Upper lobe of left lung (tissue), 6 donors: Measurements from ENCODE around the gene PPP2R5E. TPM values are rescaled to one million over a fixed set of nuclear protein-coding genes. Genes with fewer than 3 reads are reported as not detected.

Source experiments
- ATAC-seq, 2 donors: fragments of 200-7000 bp; cut with Tn5 transposase; one replicate each; pipeline ENCODE4 v1.9.1; 2022; ENCODE audit warnings: mild to moderate bottlenecking in 2 of 2, moderate library complexity in 2 of 2; ENCODE audit not compliant: low FRiP score in 2 of 2
- DNase-seq, 2 donors: peaks; one replicate each; pipeline ENCODE4 v3.0.0-alpha.2; 2019 to 2020
- H3K27ac ChIP-seq, 4 donors: fragments of 200-600 bp; sonication (generic); one replicate each; pipeline ENCODE4 v1.5.1; 2016 to 2019
- H3K27me3 ChIP-seq, 4 donors: fragments of 200-600 bp; sonication (generic); one replicate each; pipeline ENCODE4 v1.5.1; 2017 to 2019
- H3K36me3 ChIP-seq, 4 donors: fragments of 200-600 bp; sonication (generic); one replicate each; pipeline ENCODE4 v1.5.1; 2016 to 2019
- H3K4me1 ChIP-seq, 4 donors: fragments of 200-600 bp; sonication (generic); one replicate each; pipeline ENCODE4 v1.5.1; 2018 to 2019
- H3K4me3 ChIP-seq, 4 donors: fragments of 200-600 bp; sonication (generic); one replicate each; pipeline ENCODE4 v1.5.1; 2017 to 2019; ENCODE audit warnings: mild to moderate bottlenecking in 2 of 4, moderate library complexity in 1 of 4
- H3K9me3 ChIP-seq, 4 donors: fragments of 200-600 bp; sonication (generic); one replicate each; pipeline ENCODE4 v1.5.1; 2018 to 2019
- EP300 ChIP-seq, 4 donors: sonication (generic); formaldehyde crosslinking; IDR thresholded peaks; one replicate each; pipeline ENCODE4 v1.5.1; 2017; ENCODE audit warnings: antibody characterized with exemption in 4 of 4, control low read depth in 2 of 4
- POLR2A ChIP-seq, 4 donors: fragments of 450-650 bp; IDR thresholded peaks; one replicate each; pipeline ENCODE4 v1.5.1; 2016 to 2017; ENCODE audit warnings: antibody characterized with exemption in 4 of 4, mild to moderate bottlenecking in 2 of 4
- POLR2AphosphoS5 ChIP-seq, 2 donors: sonication (generic); formaldehyde crosslinking; IDR thresholded peaks; one replicate each; pipeline ENCODE4 v1.5.1; 2017; ENCODE audit warnings: antibody characterized with exemption in 2 of 2
- WGBS, 2 donors: methylation state at CpG; one replicate each; pipeline ENCODE4 v1.1.5; 2017 to 2018; 5-methylcytosine and 5-hydroxymethylcytosine counted together
- total RNA-seq, 6 donors: library from RNA; depleted of rRNA in 4 of 6; stranded (reverse); fragments of >200 nt in 4 of 6; gene quantifications; one replicate each; pipeline versions ENCODE4 v1.1.0 to v1.2.1, GENCODE V29; 2016 to 2021
- TF ChIP-seq, protein P1 (sequence below), 6 experiments: fragments of 450-650 bp in 4 of 6; fragments of 200-600 bp in 2 of 6; sonication (generic) in 2 of 6; IDR thresholded peaks; one replicate each; pipeline ENCODE4 v1.5.1; 2016 to 2019; ENCODE audit warnings: antibody characterized with exemption in 6 of 6
- donor health status: DM: no; HTN: no; CAD: no; lungs with moderate emphysema.
- donor health status: DM: no; HTN: yes; CAD: no; lungs with severe emphysema.

Gene PPP2R5E
- total RNA-seq, 6 donors from 2014 or later, result 10.1 to 42.4 (median 34.5) TPM

GRCh38 chr14:63401646-63402045 is 141.5 kb downstream of the PPP2R5E start:
- H3K27me3 ChIP-seq, result no peaks in the 10 kb centered on the region
- H3K4me1 ChIP-seq, result peaks cover 0 to 7% (median 0%) of the 10 kb centered on the region in 4 donors
- ATAC-seq (no peak), DNase-seq (no peak)
- no peaks in the 10 kb centered on the region for H3K36me3 ChIP-seq
- no peaks in the 10 kb centered on the region for H3K9me3 ChIP-seq
- TF ChIP-seq POLR2A (IDR thresholded peaks at IDR 0.05) (no peak), EP300 (IDR thresholded peaks at IDR 0.05) (no peak), POLR2AphosphoS5 (IDR thresholded peaks at IDR 0.05) (no peak)
- TF ChIP-seq, protein P1, sequence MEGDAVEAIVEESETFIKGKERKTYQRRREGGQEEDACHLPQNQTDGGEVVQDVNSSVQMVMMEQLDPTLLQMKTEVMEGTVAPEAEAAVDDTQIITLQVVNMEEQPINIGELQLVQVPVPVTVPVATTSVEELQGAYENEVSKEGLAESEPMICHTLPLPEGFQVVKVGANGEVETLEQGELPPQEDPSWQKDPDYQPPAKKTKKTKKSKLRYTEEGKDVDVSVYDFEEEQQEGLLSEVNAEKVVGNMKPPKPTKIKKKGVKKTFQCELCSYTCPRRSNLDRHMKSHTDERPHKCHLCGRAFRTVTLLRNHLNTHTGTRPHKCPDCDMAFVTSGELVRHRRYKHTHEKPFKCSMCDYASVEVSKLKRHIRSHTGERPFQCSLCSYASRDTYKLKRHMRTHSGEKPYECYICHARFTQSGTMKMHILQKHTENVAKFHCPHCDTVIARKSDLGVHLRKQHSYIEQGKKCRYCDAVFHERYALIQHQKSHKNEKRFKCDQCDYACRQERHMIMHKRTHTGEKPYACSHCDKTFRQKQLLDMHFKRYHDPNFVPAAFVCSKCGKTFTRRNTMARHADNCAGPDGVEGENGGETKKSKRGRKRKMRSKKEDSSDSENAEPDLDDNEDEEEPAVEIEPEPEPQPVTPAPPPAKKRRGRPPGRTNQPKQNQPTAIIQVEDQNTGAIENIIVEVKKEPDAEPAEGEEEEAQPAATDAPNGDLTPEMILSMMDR (IDR thresholded peaks at IDR 0.05), result no peak
- no peak overlapping the region for H3K4me3 ChIP-seq
- H3K27ac ChIP-seq, result no peak overlapping the region
- 58 to 71% methylated on average over 2 of the region's 2 CpGs for WGBS, 2 donors

GRCh38 chr14:63398952-63399351 is 144.2 kb downstream of the PPP2R5E start:
- Histone ChIP-seq H3K36me3 (peaks cover 0 to 10% (median 3%) of the 10 kb centered on the region in 4 donors), H3K4me3 (no peak overlapping the region), H3K27ac (no peak overlapping the region), H3K4me1 (peaks cover 0 to 7% (median 0%) of the 10 kb centered on the region in 4 donors), H3K9me3 (no peaks in the 10 kb centered on the region), H3K27me3 (no peaks in the 10 kb centered on the region)
- 96 to 98% methylated on average over 3 of the region's 3 CpGs for WGBS, 2 donors
- DNase-seq (no peak), ATAC-seq (no peak)
- TF ChIP-seq, protein P1 (IDR thresholded peaks at IDR 0.05), result no peak
- TF ChIP-seq EP300 (IDR thresholded peaks at IDR 0.05) (no peak), POLR2A (IDR thresholded peaks at IDR 0.05) (no peak), POLR2AphosphoS5 (IDR thresholded peaks at IDR 0.05) (no peak)

- no peaks in the 10 kb centered on the region for H3K9me3 ChIP-seq
- TF ChIP-seq POLR2AphosphoS5 (IDR thresholded peaks at IDR 0.05) (no peak), POLR2A (IDR thresholded peaks at IDR 0.05) (no peak), EP300 (IDR thresholded peaks at IDR 0.05) (no peak)
- TF ChIP-seq, protein P1 (IDR thresholded peaks at IDR 0.05), result no peak
- H3K4me1 ChIP-seq, result no peaks in the 10 kb centered on the region
- no peak overlapping the region for H3K4me3 ChIP-seq
- ATAC-seq (no peak), DNase-seq (no peak)
- 80 to 86% methylated on average over 1 of the region's 1 CpG for WGBS, 2 donors
- H3K27me3 ChIP-seq, result no peaks in the 10 kb centered on the region
- H3K27ac ChIP-seq, result no peak overlapping the region
- peaks cover 3 to 36% (median 6%) of the 10 kb centered on the region in 4 donors for H3K36me3 ChIP-seq
Measured at GRCh38 chr14:63394841-63395240, 148.3 kb downstream of the PPP2R5E start.

GRCh38 chr14:63394432-63394831 is 148.7 kb downstream of the PPP2R5E start:
- DNase-seq (no peak), ATAC-seq (no peak)
- TF ChIP-seq POLR2A (IDR thresholded peaks at IDR 0.05) (no peak), EP300 (IDR thresholded peaks at IDR 0.05) (no peak)
- H3K27me3 ChIP-seq, result no peaks in the 10 kb centered on the region
- H3K9me3 ChIP-seq, result no peaks in the 10 kb centered on the region
- H3K27ac ChIP-seq, result no peak overlapping the region
- no peak overlapping the region for H3K4me3 ChIP-seq
- H3K4me1 ChIP-seq, result no peaks in the 10 kb centered on the region
- H3K36me3 ChIP-seq, result peaks cover 3 to 36% (median 6%) of the 10 kb centered on the region in 4 donors
- 93 to 97% methylated on average over 2 of the region's 2 CpGs for WGBS, 2 donors

DNA sequence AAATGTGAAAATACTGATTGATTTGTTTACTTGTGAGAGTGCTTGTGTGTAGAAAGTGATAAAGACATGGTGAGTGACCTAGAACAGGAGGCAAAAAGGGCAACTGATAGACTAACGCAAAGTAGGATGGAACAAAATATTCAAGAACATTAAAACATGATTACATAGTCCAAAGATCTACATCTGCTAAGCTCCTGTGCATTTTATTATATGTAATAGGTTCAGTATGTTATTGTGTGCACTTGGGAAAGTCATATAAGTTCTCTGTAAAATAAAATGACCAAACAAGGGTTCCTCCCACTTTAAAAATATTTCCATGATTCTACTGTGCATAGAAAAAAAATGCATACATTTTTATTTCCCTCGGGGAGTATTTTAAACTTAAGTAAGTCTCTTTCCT is 150.2 kb downstream of the PPP2R5E start:
- DNase-seq (no peak), ATAC-seq (no peak)
- Histone ChIP-seq H3K27me3 (no peaks in the 10 kb centered on the region), H3K36me3 (peaks cover 3 to 43% (median 6%) of the 10 kb centered on the region in 4 donors), H3K4me3 (no peak overlapping the region), H3K9me3 (no peaks in the 10 kb centered on the region), H3K27ac (no peak overlapping the region), H3K4me1 (no peaks in the 10 kb centered on the region)
- no peak for TF ChIP-seq POLR2A (IDR thresholded peaks at IDR 0.05)
- no peak for TF ChIP-seq POLR2AphosphoS5 (IDR thresholded peaks at IDR 0.05)
- TF ChIP-seq EP300 (IDR thresholded peaks at IDR 0.05), result no peak
- TF ChIP-seq, protein P1 (IDR thresholded peaks at IDR 0.05), result no peak
- 89 to 93% methylated on average over 2 of the region's 2 CpGs for WGBS, 2 donors
